GM10248 (cell line): ENCODE results near the gene KLF2.

Experiments used
- CTCF ChIA-PET: fragments of 300-600 bp; sonication (Branson Sonifier 250); formaldehyde crosslinking; extraction: SDS; loops from one replicate; lab custom pipeline; 2021; ENCODE audit warnings: antibody characterized with exemption; lab: Yijun Ruan, JAX
- POLR2A ChIA-PET: fragments of 350-650 bp; sonication (Branson Sonifier 250); formaldehyde crosslinking; extraction: SDS; loops from one replicate; lab custom pipeline; 2020; ENCODE audit warnings: antibody characterized with exemption; lab: Yijun Ruan, JAX
- DNase-seq: peaks from one replicate; pipeline ENCODE4 v3.0.0; 2012; ENCODE audit errors: extremely low spot score
- CTCF ChIP-seq: IDR thresholded peaks from 2 replicates; pipeline ENCODE4 v1.5.1; 2012; ENCODE audit warnings: mild to moderate bottlenecking, low read depth; ENCODE audit errors: extremely low read depth, missing control alignments, control extremely low read depth

KLF2 gene

DNA sequence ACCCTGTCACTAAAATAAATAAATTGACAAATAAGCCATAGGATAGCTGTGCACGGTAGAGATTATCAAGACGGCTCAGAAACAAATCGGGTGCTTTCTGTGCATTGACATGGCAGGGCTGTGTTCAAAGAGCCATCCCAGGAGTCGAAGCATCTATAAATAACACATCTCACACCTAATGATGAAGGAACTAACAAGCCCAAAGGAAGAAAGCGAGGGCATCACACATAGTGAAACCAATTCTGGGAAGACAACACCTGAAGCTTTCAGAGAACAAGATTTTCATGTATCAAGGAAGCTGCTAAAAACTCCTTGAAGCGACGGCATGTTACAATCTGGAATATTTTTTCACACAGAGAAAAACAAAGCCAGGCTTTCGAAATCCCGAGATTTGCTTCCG lies 36.1 kb downstream of the KLF2 start:
- POLR2A ChIA-PET, result interaction anchor here (0.6 kb wide), 1 partner anchor 122 kb away, joined by 6 read pairs; no protein-coding TSS in a partner anchor
- DNase-seq, result no peak
- CTCF ChIA-PET, result no interaction called here
- no peak for TF ChIP-seq CTCF

DNA sequence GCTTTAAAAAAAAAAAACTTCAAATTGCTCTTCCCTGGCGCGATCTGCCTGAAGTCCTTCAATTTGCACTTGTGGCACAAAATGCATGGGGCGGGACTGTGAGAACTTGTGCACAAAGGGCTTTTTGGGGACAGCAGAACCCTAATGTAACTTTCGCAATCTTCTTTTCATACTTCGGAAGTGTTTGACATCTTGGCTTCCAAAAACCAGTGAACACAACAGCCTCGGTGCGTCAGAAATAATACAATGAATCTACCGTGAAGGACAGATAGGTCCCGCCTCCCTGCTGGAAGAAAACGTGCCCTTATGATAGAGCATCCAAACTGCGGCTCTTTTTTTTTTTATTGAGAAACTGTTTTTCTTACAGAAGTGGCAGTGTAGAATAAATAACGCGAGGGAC lies 36.6 kb downstream of the KLF2 start:
- no peak for TF ChIP-seq CTCF
- ChIA-PET CTCF (interaction anchor here (0.8 to 1.1 kb wide), 2 partner anchors 25 to 114 kb away, joined by 3 read pairs; no protein-coding TSS in a partner anchor), POLR2A (interaction anchor here (0.6 kb wide), 1 partner anchor 122 kb away, joined by 6 read pairs; no protein-coding TSS in a partner anchor)
- DNase-seq, result no peak

GRCh38 chr19:16361926-16362325 lies 37.3 kb downstream of the KLF2 start:
- ChIA-PET CTCF (interaction anchor here (0.8 to 1.3 kb wide), 3 partner anchors 25 to 115 kb away, joined by 3 read pairs; no protein-coding TSS in a partner anchor), POLR2A (no interaction called here)
- no peak for DNase-seq

DNA sequence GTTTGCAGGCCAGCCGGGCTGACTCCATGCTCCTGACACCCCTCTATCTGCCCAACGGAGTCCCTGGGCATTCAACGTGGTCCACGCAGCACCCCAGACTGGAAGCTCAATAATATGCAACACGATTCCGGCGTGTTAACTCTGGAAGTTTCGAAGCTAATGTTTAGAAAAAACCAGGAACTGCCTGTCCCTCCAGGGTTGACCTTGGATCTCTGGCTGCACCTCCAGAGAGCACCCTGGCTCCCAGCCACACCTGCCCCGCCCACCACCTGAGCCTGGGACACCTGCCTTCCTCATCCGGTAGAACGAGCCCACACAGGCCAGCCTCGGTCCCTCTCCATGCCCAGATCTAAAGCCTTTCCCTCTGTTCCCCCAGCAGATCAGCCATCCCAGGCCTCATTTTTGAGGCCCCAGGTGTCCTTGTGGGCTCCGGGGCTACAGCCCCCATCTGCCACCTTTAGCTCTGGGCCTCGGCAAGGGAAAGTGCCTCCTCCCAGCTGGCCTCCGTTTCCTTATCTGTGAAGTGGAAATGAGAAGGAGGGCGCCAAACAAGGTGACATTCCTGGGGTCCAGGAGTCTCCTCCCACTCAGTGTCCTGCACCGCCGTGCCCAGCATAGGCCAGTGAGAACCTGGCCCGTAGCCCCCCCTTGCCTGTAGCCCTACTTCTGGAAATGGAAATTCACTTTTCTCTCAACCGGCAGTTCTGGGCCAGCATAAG lies 38.7 kb downstream of the KLF2 start:
- TF ChIP-seq CTCF, result no peak
- ChIA-PET POLR2A (no interaction called here), CTCF (interaction anchor here (1.3 to 1.8 kb wide), 2 partner anchors 9 to 19 kb away, joined by 4 to 6 read pairs; no protein-coding TSS in a partner anchor)
- no peak for DNase-seq

More at GRCh38 chr19:16361926-16362325, 37.3 kb downstream of the KLF2 start:
- no peak for TF ChIP-seq CTCF

GRCh38 chr19:16363852-16364230 lies 39.2 kb downstream of the KLF2 start:
- DNase-seq, result no peak
- ChIA-PET POLR2A (no interaction called here), CTCF (interaction anchor here (0.6 to 1.8 kb wide), 4 partner anchors 8 to 23 kb away, joined by 3 to 6 read pairs (median 4); no protein-coding TSS in a partner anchor)
- no peak for TF ChIP-seq CTCF

DNA sequence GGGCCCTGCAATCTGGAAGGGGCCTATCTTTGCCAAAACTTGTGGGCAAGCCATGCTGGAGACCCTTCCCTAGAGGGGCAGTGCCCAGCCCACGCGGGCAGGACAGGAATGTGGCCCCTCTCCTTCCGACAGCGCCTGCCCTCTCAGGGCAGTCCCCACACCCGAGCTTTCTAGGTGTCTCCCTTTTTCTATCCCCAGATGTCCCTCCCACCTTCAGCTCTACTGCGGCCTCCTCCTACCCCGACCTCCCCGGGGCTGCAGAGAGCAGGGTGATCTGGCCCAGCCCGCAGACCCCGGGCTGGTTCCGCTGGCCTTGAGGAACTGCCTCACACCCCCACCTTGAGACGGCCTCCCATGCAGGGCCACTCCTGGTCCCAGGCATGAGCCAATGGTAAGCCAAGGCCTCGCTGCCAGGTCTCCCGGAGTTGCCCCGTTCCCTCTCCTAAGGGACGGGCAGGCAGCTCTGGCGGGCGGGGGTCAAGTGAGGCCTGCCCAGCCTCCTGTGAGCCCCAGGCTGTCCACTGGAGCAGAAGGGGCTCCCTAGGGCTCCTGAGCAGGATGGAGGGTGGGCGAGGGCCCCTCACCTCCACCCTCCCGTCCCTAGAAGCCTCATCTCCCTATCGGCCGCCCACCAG lies 39.7 kb downstream of the KLF2 start:
- ChIA-PET CTCF (interaction anchor here (0.6 to 1.8 kb wide), 4 partner anchors 11 to 23 kb away, joined by 3 to 4 read pairs (median 4); no protein-coding TSS in a partner anchor), POLR2A (no interaction called here)
- DNase-seq, result no peak
- TF ChIP-seq CTCF, result no peak
